IPS-NIHi7 (cell line): ENCODE measurements around the gene TIGD3.
A peak's percentile ranks its signal among the peaks of the same experiment; 100 is the strongest.

ENCODE experiments used
- DNase-seq: peaks from one replicate; pipeline ENCODE4 v3.0.0; 2012; ENCODE audit warnings: mixed read lengths; ENCODE audit errors: extremely low spot score

TIGD3 gene

DNA sequence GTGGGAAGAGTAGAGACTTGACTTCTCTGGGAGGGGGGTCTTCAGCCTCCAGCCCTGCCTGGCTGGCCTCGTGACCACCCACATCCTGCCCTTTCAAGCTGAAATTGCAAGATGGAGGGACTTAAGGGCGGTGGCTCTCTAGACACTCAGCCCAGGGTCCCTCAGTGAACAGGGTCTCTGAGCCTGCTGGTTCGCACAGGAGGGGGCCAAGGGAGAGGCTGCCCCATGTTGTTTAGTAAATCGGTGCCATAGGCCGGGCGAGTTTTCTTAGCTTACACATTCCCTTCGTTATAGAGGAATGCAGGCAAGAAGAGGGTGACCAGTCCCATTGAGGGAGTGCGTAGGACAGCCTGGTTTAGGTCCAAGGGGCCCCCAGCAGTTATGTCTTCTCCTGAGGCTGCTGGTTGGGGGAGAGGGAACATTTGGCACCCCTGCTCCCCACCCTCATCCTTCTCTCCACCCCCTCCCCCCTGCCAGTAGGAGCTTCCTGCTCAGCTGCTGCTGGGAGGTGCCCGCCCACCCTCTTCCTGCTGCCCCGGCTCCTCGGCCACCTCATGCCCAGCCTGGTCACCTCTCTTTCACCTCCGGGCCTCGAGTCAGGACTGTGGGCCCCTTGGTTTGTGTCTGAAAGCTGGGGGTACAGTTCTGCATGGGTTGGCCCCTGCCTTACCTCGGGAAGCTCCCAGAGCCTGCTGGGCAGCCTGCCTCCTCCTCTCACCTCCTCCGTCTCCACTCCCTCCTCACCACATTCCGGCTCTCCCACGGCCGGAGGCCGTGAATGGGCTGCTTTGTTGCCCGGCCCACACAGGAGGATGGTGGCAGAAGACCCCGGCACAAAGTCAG is 35.8 kb downstream of the TIGD3 start:
- DNase-seq = no peak

DNA sequence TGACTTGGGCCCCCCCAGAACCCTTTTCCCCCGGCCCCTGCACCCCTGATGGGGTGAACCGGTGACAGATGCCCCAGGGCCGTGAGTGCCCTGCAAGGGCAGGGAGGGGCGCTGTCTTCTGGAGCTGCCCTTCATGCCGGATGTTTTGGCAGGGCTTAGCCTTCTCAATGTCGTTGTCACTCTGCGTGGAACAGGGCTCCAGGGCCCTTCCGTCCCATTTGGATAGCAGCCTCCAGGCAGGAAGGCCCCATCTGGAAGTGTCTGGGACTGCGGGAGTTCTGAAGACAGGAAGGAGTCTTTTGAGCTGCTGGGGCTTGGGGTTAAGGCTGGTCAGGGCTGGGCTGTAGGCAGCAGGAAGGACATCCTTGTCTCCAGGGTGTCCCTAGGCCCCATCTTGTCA is 36.4 kb downstream of the TIGD3 start:
- peak; percentile 55 for DNase-seq

DNA sequence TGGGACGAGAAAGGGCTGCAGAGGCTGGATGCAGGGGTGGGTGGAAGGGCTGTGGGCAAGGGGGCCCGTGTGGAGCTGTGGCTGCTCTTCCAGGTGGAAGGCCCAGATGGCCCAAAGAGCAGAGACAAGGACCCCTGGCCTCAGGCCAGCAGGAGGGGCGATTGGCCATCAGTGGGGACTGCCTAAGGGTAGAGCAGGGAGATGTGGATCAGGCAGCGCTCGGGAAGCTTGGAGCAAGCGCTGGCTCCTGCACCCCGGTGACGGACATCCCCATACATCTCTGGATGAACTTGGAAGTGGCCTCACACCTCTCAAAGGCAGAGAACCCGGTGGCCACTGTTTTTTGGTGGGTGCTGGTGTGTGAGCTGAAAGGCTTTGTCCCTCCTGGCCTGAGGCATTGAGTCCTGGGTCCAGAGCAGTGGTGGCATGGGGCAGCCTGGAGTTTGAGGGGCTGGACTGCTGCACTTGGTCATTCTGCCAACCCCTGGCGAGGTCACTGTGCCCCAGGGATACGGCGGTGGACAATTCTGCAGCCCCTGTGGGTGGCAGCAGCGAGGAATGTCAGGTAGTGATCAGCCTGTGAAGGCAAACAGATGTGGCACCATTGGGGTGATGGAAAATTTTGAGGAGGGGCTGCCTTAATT is 37.8 kb downstream of the TIGD3 start:
- no peak for DNase-seq

DNA sequence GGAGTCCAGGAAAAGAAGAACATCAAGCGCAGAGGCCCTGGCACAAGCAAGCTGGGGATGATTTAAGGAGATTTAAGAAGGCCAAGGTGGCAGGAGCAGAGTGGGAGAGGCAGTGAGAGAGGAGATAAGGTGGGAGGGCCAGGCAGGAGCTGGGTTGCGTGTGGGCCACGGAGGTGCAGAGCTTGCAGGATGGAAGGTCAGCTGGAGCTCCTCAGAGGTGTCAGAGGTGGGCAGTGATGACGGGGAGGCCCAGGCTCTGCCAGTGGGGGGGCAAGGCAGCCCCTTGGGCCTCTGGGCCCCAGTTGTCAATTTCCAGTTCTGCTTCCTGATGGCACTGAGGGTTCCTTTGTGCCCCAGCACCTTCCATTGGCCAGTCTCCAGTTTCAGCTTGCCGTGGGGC is 38.3 kb downstream of the TIGD3 start:
- DNase-seq = no peak

DNA sequence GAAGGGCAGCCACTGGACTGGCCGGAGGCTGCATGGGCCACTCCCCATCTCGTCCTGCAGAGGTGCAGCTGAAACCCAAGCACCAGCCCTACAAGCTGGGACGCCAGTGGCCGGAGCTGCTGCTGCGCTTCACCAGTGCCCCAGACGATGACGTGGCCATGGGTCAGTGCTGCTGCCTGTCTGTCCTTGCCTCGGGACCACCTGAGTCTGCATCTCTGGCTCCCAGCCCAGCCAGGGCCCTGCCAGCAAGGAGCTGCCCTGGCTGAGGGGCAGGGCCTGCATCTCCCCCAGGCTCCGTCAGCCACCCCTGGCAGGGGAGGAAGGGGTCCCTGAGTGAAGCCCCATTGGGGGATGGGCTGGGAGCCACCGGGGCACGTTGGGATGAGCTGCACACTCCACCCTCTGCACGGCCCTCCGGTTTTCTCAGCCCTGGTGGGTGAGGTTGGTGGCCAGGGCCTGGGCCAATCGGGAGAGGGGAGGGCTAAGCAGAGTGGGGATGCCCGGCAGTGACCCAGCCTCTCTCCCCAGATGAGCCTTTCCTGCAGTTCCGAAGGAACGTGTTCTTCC is 39.0 kb downstream of the TIGD3 start:
- no peak for DNase-seq

DNA sequence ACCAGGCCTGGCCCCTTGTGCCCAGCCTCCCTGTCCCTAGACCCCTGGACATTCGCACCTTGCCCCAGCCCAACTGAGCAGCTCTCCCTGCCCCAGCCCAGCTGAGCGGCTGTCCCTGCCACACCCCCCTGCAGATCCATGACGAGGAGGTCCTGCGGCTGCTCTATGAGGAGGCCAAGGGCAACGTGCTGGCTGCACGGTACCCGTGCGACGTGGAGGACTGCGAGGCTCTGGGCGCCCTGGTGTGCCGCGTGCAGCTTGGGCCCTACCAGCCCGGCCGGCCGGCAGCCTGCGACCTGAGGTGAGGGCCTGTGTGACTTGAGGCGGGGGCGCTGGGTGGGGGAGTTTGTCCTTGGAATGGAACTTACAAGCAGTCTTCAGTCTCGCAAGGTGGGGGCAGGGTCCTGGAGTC is 39.6 kb downstream of the TIGD3 start:
- DNase-seq = no peak

DNA sequence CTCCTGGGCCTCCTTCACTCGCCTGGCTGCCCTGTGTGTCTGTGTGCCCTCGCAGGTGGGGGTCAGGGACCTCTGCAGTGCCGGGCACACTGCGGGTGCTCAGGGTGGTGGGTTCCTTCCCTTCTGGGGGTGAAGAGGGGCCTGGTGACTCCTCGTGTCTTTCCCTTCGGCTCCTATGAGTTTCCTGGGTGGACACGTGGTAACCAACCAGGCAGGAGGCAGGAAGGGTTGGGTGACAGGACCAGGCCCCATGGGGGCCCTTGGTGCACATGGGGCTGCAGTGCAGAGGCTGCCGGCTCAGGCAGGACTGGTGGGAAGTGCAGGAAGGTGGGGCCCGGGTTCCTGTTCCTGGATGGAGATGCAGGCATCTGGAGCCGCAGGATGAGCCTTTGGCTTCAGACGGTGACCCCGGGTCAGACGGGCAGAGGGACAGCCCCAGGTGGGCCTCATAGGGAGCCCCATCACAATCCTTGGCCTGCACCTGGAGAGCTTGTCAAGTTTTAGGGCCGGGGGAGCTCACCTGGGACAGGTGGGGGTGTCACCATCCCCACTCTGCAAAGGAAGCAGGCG is 41.5 kb downstream of the TIGD3 start:
- DNase-seq = no peak

DNA sequence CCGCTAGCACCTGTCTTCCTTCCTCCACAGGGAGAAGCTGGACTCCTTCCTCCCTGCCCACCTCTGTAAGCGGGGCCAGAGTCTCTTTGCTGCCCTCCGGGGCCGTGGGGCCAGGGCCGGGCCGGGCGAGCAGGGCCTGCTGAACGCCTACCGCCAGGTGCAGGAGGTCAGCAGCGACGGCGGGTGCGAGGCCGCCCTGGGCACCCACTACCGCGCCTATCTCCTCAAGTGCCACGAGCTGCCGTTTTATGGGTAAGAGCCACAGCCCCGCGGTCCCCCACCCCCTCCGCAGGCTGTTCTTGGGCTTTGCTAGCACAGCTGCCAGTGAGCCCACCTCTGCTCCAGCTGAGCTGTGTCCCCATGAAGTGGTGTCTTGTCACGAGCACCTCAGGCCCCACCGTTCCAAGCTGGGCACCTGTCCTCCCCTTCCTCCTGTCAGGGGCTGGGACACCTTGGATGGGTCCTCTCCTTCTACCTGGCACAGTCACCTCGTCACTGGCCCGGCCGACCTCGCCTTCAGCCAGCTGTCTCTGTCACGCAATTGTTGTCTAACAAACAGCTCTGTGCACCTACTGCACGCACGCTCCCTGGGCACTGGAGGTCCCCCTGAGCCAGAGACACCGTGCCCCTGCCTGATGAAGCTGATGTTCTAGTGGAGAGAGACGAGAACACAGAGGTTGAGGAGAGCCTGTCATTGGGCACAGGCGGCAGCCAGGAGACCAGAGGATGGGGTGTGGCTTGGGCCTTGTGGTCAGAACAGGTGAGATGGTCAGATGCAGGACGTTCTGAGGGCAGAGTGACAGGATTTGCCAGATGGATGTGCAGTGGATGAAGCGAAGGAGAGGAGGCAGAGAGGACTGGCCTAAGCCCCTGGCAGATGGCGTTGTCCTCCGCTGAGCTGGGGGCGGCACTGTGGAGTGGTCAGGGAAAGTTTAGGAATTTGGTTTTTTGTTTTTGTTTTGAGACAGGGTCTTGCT is 42.5 kb downstream of the TIGD3 start:
- DNase-seq = no peak

DNA sequence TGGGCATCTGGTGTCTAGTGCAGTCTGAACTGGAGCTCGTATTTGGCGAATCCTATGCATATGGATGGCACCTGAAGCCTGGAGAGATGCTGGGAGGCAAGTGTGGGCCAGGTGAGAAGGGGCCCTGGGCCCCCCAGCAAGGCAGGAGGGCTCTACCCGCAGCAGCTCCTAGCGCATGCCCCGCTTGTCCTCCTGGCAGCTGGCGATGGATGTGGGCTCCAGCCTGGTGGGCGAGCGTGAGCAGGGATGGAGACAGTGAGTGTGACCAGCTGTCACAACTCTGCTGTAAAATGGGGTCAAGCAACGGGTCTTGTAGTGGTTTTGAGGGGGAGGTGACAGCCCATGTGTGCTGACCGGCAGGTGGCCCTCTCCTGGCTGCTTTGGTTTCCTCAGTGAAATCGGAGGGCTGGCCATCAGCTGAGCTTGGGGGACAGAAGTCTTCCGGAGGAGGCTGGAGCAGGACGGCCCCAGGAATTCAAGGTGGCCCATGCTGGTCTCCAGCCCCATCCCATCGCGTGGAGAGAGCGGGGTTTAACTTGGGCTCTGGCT is 43.9 kb downstream of the TIGD3 start:
- no peak for DNase-seq

DNA sequence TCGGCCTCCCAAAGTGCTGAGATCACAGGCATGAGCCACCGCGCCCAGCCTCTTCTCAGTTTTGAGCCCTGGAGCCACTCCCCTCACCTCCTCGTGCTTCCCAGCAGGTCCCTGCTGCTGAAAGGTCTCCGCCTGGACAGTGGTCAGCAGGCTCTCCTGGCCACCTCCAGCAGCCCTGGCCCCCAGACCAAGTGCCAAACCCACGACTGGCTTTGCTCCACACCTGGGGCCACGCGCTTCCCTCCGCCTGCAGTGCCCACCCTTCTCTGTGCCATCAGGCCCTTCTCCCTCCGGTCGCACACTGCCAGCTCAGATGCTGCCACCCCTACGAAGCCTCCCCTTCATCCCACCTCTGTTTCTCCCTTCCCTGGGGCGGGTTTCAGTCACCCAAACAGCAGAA is 44.7 kb downstream of the TIGD3 start:
- DNase-seq = no peak

DNA sequence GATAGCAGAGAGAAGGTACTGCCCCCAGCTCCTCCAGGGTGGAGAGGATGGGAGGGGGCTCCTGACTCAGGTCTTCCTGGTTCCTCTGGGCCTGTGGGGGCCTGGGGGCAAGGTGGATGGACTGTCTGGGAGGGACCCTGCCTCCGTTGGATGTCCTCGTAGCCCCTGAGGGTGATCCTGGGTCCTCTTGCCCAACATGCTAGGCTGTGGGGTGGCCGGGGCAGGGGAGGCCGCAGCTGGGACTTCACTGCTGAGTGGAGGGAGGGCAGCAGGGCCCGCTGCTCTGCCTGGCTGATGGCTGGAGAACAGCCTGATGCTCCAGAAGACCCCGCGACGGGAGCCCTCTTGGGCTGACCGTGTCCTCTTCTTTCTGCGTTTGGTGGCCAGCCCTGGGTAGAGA is 45.3 kb downstream of the TIGD3 start:
- no peak for DNase-seq

DNA sequence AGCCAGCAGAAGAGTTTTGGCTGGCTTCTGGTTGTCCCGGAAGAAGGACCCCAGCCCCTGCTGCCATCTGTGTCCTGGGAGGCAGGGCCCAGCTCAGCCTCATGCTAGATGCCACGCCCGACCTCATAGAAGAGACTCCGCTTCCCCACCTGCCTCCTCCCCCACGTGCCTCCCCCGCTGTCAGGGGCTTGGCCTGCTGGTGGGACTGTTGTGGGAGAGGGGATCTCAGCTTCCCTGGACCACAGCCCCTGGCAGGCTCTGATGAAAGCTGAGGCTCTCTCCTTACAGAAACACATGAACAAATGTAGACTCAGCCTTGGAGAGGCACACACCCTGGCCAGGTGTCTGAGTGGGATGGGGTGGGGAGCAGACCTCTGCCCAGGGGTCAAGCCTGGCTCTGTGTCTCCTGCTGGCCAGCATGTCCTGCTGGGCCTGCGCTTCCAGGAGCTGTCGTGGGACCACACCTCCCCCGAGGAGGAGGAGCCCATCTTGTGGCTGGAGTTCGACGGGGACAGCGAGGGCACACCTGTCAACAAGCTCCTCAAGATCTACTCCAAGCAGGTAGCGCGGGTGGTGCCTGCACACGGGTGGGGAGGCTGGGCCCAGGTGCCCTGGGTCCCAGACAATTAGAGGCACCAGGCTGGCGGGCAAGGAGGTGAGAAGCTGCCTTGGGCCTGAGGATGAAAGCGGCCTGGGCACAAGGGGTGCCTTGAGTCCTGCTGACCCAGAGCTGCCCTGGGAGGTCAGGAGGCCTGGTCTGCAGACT is 45.9 kb downstream of the TIGD3 start:
- DNase-seq = no peak

DNA sequence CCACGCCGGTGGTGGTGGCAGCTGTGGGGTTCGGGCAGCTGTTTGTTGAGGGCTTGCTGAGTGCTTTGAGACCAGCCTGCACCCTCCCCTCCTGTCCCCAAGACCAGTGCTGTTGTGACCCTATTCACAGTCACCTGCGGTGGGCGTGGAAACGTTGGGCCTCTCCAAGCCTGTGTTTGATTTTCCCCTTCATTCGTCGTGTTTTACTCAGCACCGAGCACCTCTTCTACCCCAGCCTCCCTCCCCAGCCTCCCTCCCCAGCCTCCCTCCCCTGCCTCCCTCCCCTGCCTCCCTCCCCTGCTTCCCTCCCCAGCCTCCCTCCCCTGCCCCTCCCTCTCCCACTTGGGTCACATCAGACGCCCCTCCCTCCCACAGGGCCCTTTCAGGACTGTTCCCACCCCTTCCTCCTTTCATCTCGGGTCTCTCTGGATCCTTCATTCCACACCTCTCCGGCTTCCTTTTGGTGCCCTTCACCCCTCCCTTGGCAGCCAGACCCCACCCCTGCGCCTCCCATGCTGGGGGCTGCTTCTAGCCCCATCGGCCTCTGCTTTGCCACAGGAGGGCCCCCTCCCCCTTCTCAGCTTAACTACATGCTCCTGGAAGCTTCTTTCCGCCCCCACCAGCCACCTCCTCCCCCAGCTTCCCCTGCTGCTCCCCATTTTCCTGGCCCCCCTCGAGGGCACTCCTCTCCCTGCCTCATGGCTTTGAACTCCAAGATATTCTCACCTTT is 46.7 kb downstream of the TIGD3 start:
- no peak for DNase-seq

DNA sequence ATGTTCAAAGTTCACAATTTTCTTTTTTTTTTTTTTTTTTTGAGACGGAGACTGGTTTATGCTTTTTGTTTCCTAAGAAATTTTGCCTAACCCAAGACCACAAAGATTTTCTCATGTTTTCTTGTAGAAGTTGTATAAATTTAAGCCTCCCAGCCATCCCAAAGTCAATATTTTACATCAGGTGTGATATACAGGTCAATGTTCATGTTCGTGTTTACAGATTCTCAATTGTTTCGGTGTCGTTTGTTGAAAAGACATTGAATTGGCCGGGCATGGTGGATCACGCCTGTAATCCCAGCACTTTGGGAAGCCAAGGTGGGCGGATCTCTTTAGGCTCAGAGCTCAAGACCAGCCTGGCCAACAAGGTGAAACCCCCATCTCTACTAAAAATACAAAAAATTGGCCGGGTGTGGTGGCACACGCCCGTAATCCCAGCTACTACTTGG is 47.3 kb downstream of the TIGD3 start:
- no peak for DNase-seq

DNA sequence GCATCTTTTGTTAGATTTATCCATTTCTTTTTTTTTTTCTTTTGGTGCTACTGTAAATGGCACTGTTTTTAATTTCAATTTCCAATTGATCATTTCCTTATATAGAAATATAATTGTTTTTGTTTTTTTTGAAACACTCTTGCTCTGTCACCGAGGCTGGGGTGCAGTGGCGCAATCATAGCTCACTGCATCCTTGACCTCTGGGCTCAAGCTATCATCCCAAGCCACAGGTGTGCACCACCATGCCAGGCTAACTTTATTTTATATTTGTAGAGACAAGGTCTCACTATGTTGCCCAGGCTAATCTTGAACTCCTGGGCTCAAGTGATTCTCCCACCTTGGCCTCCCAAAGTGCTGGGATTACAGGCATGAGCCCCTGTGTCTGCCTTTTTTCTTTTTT is 48.2 kb downstream of the TIGD3 start:
- DNase-seq = no peak

DNA sequence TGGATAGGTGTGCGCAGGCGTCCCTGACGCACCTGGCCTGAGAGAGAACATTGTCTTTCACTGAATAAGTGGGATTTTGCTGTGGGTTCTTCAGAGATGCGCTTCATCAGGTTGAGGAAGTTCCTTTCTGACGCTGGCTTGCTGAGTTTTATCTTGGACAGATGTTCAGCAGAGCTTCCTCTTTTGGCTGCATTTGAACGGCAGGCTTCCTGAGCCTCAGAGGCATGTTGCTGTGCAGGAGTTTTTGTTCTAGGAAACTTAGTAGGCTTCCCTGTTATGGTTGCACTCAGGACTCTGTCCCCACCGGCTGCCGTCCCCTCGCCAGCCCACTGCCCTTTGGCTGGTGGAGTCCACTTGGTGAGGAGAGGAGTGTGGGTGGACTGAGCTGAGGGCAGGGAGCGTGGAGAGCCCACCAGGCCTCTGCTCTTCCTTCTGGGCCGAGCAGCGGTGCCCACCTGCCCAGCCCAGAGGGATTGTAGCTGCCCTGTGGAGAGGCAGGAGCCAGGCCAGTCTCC is 49.1 kb downstream of the TIGD3 start:
- no peak for DNase-seq

DNA sequence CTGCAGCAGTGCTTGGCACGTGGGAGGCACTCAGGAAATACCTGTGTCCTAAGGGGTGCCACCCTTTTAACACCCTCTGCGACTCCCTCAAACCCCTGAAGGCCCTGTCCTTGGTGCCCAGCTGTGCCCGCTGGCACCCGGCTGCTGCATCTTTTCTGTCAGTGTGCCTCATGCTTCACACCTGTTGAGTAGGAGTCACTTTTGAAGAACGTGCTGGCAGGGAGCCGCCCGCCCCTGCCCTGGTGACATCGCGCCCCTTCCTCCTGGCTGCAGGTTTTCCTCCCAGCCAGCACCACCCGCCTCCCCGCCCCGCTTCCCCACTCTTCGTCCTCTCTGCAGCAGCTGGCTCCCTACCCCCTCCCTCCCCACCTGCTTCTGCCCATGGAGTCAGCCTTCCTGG is 49.7 kb downstream of the TIGD3 start:
- DNase-seq = no peak

DNA sequence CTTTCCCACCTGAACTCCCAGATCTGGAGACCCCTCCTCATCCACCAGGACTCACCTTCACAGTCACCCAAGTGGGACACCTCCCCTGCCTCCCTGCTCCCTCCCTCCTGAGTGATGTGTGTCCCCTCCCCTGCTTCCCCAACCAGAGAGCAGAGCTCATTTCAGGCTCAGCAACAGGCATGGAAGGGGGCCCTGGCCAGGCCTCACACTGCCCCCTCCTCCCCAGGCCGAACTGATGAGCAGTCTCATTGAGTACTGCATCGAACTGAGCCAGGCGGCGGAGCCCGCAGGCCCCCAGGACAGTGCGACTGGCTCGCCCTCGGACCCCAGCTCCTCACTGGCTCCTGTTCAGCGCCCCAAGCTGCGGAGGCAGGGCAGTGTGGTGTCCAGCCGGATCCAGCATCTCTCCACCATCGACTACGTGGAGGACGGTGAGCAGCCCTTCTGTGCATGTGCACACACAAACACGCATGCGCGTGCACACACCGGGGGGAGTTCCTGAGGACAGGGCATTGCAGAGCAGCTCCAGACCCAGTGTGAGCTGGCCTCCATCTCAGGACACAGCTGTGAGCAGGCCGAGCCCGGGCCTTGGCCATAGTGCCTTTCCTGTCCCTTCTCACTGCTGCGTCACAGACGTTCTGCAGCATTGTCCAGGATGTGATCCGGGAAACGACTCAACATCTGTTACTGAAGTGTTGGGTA is 50.2 kb downstream of the TIGD3 start:
- no peak for DNase-seq
